HUES48 (cell line): ENCODE measurements around the gene UCP3.

Experiments used
- H3K27ac ChIP-seq: one replicate; pipeline ENCODE4 v1.7.0; 2013; ENCODE audit warnings: low read depth, low read length, inconsistent platforms
- H3K27me3 ChIP-seq: 2 replicates; pipeline ENCODE4 v1.6.1; 2013; ENCODE audit warnings: mild to moderate bottlenecking, low read length; ENCODE audit not compliant: control insufficient read depth, insufficient read depth
- H3K36me3 ChIP-seq: 2 replicates; pipeline ENCODE4 v1.6.1; 2013; ENCODE audit warnings: low read length; ENCODE audit not compliant: control insufficient read depth, insufficient read depth
- H3K4me1 ChIP-seq: 2 replicates; pipeline ENCODE4 v1.6.1; 2013; ENCODE audit warnings: mild to moderate bottlenecking, low read length; ENCODE audit not compliant: control insufficient read depth, insufficient read depth
- H3K4me3 ChIP-seq: 2 replicates; pipeline ENCODE4 v1.5.1; 2013; ENCODE audit warnings: mild to moderate bottlenecking, low read depth, low read length
- H3K9ac ChIP-seq: 2 replicates; pipeline ENCODE4 v1.6.1; 2013; ENCODE audit warnings: mild to moderate bottlenecking, low read depth, low read length, moderate library complexity
- H3K9me3 ChIP-seq: 2 replicates; pipeline ENCODE4 v1.6.1; 2013; ENCODE audit warnings: low read length; ENCODE audit not compliant: control insufficient read depth, insufficient read depth

The UCP3 gene

GRCh38 chr11:74030723-74031676 is 22.1 kb upstream of the UCP3 start:
- H3K27ac ChIP-seq = no peak overlapping the region
- no peaks in the 10 kb centered on the region for H3K9me3 ChIP-seq

DNA sequence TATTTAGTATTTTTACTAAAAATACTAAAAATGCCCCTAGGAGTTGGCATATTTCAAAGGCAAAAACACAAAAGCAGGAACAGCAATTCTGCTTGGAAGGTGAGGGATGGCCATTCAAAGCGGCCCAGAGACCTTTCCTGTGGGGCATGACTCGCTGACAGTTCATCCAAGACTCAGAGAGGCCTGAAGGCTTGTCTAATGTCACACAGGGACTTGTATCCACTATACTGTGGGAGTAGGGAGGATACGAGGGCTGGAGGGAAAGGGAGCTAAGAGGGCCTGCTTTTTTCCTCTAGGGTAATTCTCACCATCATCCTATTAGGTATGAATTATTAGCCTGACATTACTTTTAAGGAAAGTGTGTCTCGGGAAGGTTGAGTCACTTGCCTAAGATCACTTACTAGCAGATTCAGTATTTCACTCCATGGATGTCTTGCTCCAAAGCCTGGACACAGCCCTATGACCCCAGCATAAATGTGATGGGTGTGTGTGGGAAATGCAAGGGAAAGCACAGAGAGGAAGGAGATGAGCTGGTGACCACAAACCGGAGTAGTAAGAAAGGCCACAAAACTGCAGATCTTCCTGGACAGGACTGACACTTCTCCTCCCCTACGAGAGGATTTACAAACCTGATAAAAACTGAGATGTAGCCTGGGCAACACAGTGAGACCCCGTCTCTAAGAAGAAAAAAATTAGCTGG is 16.7 kb upstream of the UCP3 start:
- H3K36me3 ChIP-seq = no peaks in the 10 kb centered on the region; the same call in 1 of the 2 replicates
- no peaks in the 10 kb centered on the region for H3K27me3 ChIP-seq
- no peaks in the 10 kb centered on the region for H3K9me3 ChIP-seq
- H3K9ac ChIP-seq = no peak overlapping the region
- no peak overlapping the region for H3K27ac ChIP-seq
- H3K4me3 ChIP-seq = no peak overlapping the region
- no peaks in the 10 kb centered on the region for H3K4me1 ChIP-seq

More at GRCh38 chr11:74030723-74031676, 22.1 kb upstream of the UCP3 start:
- Histone ChIP-seq H3K36me3 (peaks cover 33% of the 10 kb centered on the region), H3K9ac (no peak overlapping the region), H3K27me3 (no peaks in the 10 kb centered on the region), H3K4me1 (no peaks in the 10 kb centered on the region), H3K4me3 (no peak overlapping the region)

GRCh38 chr11:74024261-74025029 is 15.6 kb upstream of the UCP3 start:
- Histone ChIP-seq H3K4me3 (no peak overlapping the region), H3K4me1 (no peaks in the 10 kb centered on the region), H3K9ac (no peak overlapping the region), H3K36me3 (peaks cover 2% of the 10 kb centered on the region; the same call in 1 of the 2 replicates), H3K9me3 (no peaks in the 10 kb centered on the region), H3K27me3 (no peaks in the 10 kb centered on the region), H3K27ac (no peak overlapping the region)

GRCh38 chr11:74023276-74023675 is 14.4 kb upstream of the UCP3 start:
- no peak overlapping the region for H3K27ac ChIP-seq
- no peak overlapping the region for H3K4me3 ChIP-seq
- no peak overlapping the region for H3K9ac ChIP-seq
- H3K27me3 ChIP-seq = no peaks in the 10 kb centered on the region
- no peaks in the 10 kb centered on the region for H3K4me1 ChIP-seq
- no peaks in the 10 kb centered on the region for H3K9me3 ChIP-seq
- 0 out of 2 replicates have a peak, but pooled peaks cover 2% of the 10 kb centered on the region for H3K36me3 ChIP-seq

GRCh38 chr11:74022546-74022945 is 13.7 kb upstream of the UCP3 start:
- Histone ChIP-seq H3K4me1 (no peaks in the 10 kb centered on the region), H3K36me3 (0 out of 2 replicates have a peak, but pooled peaks cover 2% of the 10 kb centered on the region)

GRCh38 chr11:74021998-74022397 is 13.1 kb upstream of the UCP3 start:
- no peaks in the 10 kb centered on the region for H3K9me3 ChIP-seq
- H3K4me3 ChIP-seq = no peak overlapping the region
- no peaks in the 10 kb centered on the region for H3K27me3 ChIP-seq
- 0 out of 2 replicates have a peak, but pooled peaks cover 2% of the 10 kb centered on the region for H3K36me3 ChIP-seq
- no peak overlapping the region for H3K9ac ChIP-seq
- no peaks in the 10 kb centered on the region for H3K4me1 ChIP-seq
- no peak overlapping the region for H3K27ac ChIP-seq

More at GRCh38 chr11:74022546-74022945, 13.7 kb upstream of the UCP3 start:
- Histone ChIP-seq H3K27me3 (no peaks in the 10 kb centered on the region), H3K9ac (no peak overlapping the region), H3K27ac (no peak overlapping the region), H3K4me3 (no peak overlapping the region), H3K9me3 (no peaks in the 10 kb centered on the region)

DNA sequence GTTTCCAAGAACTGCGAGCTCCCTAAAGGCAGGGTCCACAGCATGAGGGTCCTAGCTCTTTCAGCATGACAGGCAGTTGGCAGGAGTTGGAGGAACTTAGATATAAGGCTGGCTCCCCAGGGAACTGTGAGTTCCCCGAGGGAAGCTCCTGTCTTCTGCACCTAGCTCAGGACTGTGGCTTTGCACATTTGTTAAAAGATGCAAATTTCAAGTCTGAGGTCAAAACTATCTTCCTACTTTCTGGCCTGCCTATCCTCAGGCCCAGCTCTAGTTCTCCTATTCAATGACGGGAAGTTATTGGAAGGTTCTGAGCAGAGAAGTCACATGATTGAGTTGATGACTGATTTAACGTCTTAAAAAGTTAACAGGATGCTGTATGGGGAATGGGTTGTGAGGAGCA is 11.7 kb upstream of the UCP3 start:
- Histone ChIP-seq H3K36me3 (0 out of 2 replicates have a peak, but pooled peaks cover 2% of the 10 kb centered on the region), H3K4me1 (no peaks in the 10 kb centered on the region), H3K27ac (no peak overlapping the region), H3K9me3 (no peaks in the 10 kb centered on the region), H3K4me3 (no peak overlapping the region), H3K27me3 (no peaks in the 10 kb centered on the region), H3K9ac (no peak overlapping the region)

GRCh38 chr11:74019860-74020259 is 11.0 kb upstream of the UCP3 start:
- Histone ChIP-seq H3K4me1 (no peaks in the 10 kb centered on the region), H3K27ac (no peak overlapping the region), H3K36me3 (0 out of 2 replicates have a peak, but pooled peaks cover 2% of the 10 kb centered on the region), H3K27me3 (no peaks in the 10 kb centered on the region), H3K9ac (no peak overlapping the region), H3K4me3 (no peak overlapping the region), H3K9me3 (no peaks in the 10 kb centered on the region)

DNA sequence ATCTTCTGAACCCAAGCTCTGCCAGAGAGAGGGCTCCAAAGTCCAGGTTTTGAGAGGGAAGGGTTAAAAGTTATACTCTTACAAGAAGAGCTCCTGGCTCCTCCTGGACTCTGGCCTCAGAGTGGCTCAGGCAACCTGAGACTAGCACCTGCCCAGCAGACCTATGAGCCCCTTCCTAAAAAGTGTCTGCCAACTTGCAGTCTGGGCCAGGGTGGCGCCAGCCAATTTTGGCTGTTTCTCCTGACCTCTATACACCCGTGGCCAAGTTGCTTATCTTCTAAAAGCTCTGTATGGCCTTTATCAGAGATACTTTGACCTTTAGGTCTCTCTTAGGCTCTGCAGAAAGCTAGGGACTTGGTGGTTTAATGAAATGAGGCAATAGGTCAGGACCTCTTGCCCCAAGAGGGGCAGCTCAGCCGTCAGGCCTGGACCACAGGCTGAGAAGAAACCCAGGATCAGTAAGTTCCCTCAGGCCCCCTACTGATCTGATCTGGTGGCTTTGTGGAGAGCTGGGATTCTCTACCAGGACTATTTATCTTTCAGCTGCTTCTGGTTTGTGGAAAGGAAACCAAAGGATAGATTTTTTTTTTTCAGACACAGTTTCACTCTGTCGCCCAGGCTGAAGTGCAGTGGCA is 10.3 kb upstream of the UCP3 start:
- no peaks in the 10 kb centered on the region for H3K4me1 ChIP-seq
- H3K36me3 ChIP-seq = 0 out of 2 replicates have a peak, but pooled peaks cover 2% of the 10 kb centered on the region
- no peaks in the 10 kb centered on the region for H3K9me3 ChIP-seq
- H3K27ac ChIP-seq = no peak overlapping the region
- H3K27me3 ChIP-seq = no peaks in the 10 kb centered on the region
- no peak overlapping the region for H3K9ac ChIP-seq
- no peak overlapping the region for H3K4me3 ChIP-seq

DNA sequence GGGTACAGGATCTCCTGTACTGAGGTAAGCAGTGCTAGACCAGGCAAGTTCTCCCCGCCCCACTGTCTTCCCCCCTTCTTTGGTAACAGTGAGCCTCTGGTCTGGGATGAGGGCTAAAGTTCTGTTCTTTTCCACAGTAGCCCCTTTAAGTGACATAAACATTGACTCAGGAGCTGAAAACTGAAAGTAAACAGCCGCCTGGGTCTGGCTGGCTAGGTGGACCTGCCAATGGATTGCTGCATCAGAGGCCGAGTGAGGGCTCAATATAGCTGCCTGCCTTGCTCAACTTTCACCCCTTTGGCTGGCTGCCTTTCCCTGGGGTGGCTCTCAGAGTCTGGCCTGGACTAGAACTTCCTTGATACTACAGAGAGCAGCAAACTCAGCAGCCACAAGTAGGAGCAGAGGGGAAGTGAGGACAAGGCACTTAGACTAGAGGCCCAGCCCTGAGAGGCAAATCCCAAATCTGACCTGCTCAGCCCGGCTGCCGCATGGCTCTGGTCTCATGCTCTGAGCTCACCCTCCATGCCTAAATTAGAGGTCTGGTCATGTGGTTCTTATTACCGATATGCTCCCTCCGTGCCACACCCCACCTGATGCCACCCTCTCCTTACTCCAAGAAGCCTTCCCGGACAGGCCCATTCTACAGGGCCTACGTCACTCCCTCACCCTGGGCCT is 9.6 kb upstream of the UCP3 start:
- no peaks in the 10 kb centered on the region for H3K9me3 ChIP-seq
- H3K36me3 ChIP-seq = 0 out of 2 replicates have a peak, but pooled peaks cover 2% of the 10 kb centered on the region
- no peak overlapping the region for H3K9ac ChIP-seq
- no peaks in the 10 kb centered on the region for H3K4me1 ChIP-seq
- no peak overlapping the region for H3K4me3 ChIP-seq
- H3K27me3 ChIP-seq = no peaks in the 10 kb centered on the region
- H3K27ac ChIP-seq = no peak overlapping the region
